Measurements from ENCODE around the gene SERPINA6. TPM values are rescaled to one million over a fixed set of nuclear protein-coding genes. Genes with fewer than 3 reads are reported as not detected.
"Not testable (repeated sequence)": the region's sequence is repeated elsewhere in the genome, so short reads cannot be mapped to it uniquely, and the experiment has no call there.

Gene SERPINA6
- total RNA-seq, 1 donor from 2014 or later = not detected

DNA sequence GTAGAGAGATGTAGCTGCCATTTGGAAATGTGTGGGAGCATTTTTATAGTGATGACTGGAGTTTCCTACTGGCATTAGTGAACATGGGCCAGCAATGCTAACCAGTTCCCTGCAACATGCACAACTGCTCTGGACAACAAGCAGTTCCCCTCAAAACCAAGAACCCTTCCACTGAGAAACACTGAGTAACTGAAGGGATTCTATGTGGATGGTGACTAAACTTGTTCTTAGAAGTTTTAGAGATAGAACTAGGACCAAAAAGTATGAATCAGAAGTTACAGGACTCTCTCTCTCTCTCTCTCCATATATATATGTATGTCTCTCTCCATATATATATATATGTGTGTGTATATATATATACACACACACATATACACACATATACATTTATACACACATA, 38.0 kb downstream of the SERPINA6 start:
- no peak for DNase-seq (ENCODE audit: low spot score in 2 of 2, unreplicated experiment in 2 of 2)
- Mint-ChIP-seq H3K27me3 (ENCODE audit: low read depth) (peaks cover 2% of the 10 kb centered on the region), H3K36me3 (no peaks in the 10 kb centered on the region), H3K4me3 (no peak overlapping the region), H3K27ac (no peak overlapping the region), H3K9me3 (no peaks in the 10 kb centered on the region), H3K4me1 (no peaks in the 10 kb centered on the region)
- TF ChIP-seq, protein P1, sequence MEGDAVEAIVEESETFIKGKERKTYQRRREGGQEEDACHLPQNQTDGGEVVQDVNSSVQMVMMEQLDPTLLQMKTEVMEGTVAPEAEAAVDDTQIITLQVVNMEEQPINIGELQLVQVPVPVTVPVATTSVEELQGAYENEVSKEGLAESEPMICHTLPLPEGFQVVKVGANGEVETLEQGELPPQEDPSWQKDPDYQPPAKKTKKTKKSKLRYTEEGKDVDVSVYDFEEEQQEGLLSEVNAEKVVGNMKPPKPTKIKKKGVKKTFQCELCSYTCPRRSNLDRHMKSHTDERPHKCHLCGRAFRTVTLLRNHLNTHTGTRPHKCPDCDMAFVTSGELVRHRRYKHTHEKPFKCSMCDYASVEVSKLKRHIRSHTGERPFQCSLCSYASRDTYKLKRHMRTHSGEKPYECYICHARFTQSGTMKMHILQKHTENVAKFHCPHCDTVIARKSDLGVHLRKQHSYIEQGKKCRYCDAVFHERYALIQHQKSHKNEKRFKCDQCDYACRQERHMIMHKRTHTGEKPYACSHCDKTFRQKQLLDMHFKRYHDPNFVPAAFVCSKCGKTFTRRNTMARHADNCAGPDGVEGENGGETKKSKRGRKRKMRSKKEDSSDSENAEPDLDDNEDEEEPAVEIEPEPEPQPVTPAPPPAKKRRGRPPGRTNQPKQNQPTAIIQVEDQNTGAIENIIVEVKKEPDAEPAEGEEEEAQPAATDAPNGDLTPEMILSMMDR (IDR thresholded peaks at IDR 0.05; ENCODE audit: unreplicated experiment) = no peak

DNA sequence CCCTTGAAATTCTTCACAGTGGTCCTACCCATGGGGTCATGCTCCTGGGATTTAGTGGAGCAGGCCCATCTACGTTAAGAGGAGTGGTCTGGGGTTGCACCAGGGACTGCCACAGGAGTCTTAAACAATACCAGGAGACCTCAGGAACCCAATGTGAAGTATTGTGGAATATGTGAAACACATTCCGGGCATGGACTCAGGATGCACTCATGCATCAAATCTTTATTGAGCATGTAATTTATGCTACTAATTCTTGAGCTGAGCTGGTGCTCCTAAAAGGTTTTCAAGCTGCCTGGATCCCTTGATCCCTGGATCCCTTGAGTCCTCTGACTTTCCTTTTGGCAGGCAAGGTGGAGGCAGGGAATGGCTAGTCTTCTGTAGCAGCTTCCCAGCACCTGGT, 38.9 kb downstream of the SERPINA6 start:
- no peaks in the 10 kb centered on the region for H3K4me1 Mint-ChIP-seq
- no peak overlapping the region for H3K4me3 Mint-ChIP-seq
- H3K36me3 Mint-ChIP-seq = no peaks in the 10 kb centered on the region
- no peak for DNase-seq (ENCODE audit: low spot score in 2 of 2, unreplicated experiment in 2 of 2)
- H3K27ac Mint-ChIP-seq = no peak overlapping the region
- TF ChIP-seq, protein P1 (IDR thresholded peaks at IDR 0.05; ENCODE audit: unreplicated experiment) = no peak
- no peaks in the 10 kb centered on the region for H3K9me3 Mint-ChIP-seq
- peaks cover 2% of the 10 kb centered on the region for H3K27me3 Mint-ChIP-seq (ENCODE audit: low read depth)

DNA sequence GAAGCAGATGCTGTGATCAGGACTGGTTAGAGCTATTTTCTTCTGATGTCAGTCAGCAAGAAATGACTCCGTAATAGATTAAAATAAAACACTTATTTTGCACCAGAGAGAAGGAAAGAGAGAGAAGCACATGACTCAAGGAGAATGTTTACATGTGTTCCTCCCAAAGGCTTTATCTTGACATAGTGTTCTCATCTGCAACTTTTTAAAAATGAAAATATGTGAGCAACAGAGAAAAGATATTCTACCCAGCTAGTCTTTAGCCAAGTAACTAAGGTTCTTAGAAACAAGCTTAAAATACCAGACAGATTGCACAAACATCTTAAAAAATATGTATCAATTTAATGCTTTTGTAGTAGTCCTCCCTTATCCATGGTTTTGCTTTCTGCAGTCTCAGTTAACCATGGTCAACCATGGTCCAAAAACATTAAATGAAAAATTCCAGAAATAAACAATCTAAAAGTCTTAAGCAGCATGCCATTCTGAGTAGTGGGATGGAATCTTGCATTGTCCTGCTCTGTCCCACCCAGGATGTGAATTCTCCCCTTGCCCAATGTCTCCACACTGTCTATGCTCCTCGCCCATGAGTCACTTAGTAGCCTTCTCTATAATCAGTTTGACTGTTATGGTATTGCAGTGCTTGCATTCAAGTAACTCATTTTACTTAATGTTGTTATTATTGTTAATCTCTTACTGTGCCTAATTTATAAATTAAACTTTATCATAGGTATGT, 40.0 kb downstream of the SERPINA6 start:
- Mint-ChIP-seq H3K9me3 (no peaks in the 10 kb centered on the region), H3K36me3 (no peaks in the 10 kb centered on the region), H3K4me3 (no peak overlapping the region), H3K27ac (no peak overlapping the region), H3K4me1 (no peaks in the 10 kb centered on the region), H3K27me3 (ENCODE audit: low read depth) (peaks cover 2% of the 10 kb centered on the region)
- TF ChIP-seq, protein P1 (IDR thresholded peaks at IDR 0.05; ENCODE audit: unreplicated experiment) = no peak
- no peak for DNase-seq (ENCODE audit: low spot score in 2 of 2, unreplicated experiment in 2 of 2)

DNA sequence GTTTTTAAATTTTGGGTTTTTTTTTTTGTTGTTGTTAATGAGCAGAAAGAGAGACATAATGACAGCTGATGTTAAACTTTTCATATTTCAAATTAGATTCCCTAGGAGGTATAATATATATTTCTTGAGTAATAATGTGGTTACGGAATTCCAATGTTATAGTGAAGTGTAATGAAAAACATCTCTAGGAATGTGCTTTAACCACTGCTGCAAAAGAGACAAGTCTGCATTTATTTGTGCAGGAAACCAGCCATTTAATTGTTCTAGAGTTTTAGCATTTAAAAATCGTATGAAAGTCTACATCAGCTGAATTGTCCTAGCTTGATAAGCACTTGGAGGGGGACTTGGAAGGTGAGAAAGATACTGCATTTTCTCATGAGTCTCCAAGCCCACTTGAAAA, 44.4 kb downstream of the SERPINA6 start:
- TF ChIP-seq, protein P1 (IDR thresholded peaks at IDR 0.05; ENCODE audit: unreplicated experiment) = no peak
- H3K27ac Mint-ChIP-seq = no peak overlapping the region
- DNase-seq (ENCODE audit: low spot score in 2 of 2, unreplicated experiment in 2 of 2) = no peak
- H3K4me1 Mint-ChIP-seq = no peaks in the 10 kb centered on the region
- H3K27me3 Mint-ChIP-seq (ENCODE audit: low read depth) = no peaks in the 10 kb centered on the region
- no peak overlapping the region for H3K4me3 Mint-ChIP-seq
- no peaks in the 10 kb centered on the region for H3K36me3 Mint-ChIP-seq
- H3K9me3 Mint-ChIP-seq = no peaks in the 10 kb centered on the region

DNA sequence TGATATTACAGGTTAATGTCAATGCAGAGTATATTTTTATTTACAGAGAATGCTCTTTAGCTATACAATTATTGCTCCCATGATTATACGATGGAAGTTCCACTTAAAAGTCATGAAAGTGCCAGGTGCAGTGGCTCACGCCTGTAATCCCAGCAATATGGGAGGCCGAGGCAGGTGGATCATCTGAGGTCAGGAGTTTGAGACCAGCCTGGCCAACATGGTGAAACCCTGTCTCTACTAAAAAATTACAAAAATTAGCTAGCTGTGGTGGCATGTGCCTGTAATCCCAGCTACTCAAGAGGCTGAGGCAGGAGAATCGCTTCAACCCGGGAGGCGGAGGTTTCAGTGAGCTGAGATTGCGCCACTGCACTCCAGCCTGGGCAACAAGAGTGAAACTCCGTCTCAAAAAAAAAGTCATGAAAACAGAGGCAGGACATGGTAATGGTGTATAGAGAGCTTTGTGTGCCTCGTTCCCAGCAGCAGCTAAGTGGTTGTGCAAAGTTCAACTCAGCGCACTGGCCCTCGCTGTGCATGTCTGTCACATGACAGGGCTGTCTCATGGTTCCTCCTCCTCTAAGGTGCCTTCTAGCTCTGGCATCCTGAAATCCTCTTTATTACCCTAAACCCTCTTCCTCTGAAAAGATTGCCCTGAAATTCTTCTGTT, 46.1 kb downstream of the SERPINA6 start:
- H3K27me3 Mint-ChIP-seq (ENCODE audit: low read depth) = not testable (repeated sequence)

DNA sequence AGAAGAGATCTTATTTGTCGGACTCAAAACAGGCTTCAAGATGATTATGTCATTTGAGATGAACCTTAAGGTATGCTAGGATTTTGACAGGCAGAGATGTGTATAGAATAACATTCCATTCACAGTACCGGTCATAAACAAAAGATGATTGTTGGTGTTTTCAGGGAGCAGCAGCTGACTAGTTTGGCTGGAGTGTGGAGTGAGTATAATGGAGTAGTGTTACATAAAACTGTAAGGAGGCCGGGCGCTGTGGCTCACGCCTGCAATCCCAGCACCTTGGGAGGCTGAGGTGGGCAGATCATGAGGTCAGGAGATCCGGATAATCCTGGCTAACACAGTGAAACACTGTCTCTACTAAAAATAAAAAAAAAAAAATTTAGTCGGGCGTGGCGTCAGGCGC, 54.0 kb downstream of the SERPINA6 start:
- no peak overlapping the region for H3K4me3 Mint-ChIP-seq
- H3K27me3 Mint-ChIP-seq (ENCODE audit: low read depth) = peaks cover 12% of the 10 kb centered on the region
- no peaks in the 10 kb centered on the region for H3K4me1 Mint-ChIP-seq
- no peak overlapping the region for H3K27ac Mint-ChIP-seq
- DNase-seq (ENCODE audit: low spot score in 2 of 2, unreplicated experiment in 2 of 2) = no peak
- TF ChIP-seq, protein P1 (IDR thresholded peaks at IDR 0.05; ENCODE audit: unreplicated experiment) = no peak
- no peaks in the 10 kb centered on the region for H3K9me3 Mint-ChIP-seq
- no peaks in the 10 kb centered on the region for H3K36me3 Mint-ChIP-seq

More for the DNA sequence above, 46.1 kb downstream of the SERPINA6 start:
- H3K9me3 Mint-ChIP-seq; H3K4me1 Mint-ChIP-seq; H3K27ac Mint-ChIP-seq; DNase-seq (ENCODE audit: low spot score in 2 of 2, unreplicated experiment in 2 of 2); H3K36me3 Mint-ChIP-seq; H3K4me3 Mint-ChIP-seq: not testable (repeated sequence)

DNA sequence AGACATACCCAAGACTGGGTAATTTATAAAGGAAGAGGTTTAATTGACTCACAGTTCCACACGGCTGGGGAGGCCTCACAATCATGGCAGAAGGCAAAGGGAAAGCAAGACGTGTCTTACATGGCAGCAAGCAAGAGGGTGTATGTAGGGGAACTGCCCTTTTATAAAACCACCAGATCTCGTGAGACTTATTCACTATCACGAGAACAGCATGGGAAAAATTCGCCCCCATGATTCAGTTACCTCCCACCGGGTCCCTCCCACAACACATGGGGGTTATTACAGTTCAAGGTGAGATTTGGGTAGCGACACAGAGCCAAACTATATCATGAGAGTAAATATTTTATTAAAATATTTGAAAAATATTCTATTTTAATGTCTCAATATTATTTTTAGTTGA, 54.6 kb downstream of the SERPINA6 start:
- DNase-seq (ENCODE audit: low spot score in 2 of 2, unreplicated experiment in 2 of 2); H3K4me3 Mint-ChIP-seq; H3K4me1 Mint-ChIP-seq; H3K9me3 Mint-ChIP-seq; H3K36me3 Mint-ChIP-seq; H3K27ac Mint-ChIP-seq: not testable (repeated sequence)
- H3K27me3 Mint-ChIP-seq (ENCODE audit: low read depth) = peaks cover 12% of the 10 kb centered on the region

Measured in mesothelial cell of epicardium (in vitro differentiated cells).